D721Med (cell line): Measurements from ENCODE around the gene HSPB2.
"Not testable (repeated sequence)": the region's sequence is repeated elsewhere in the genome, so short reads cannot be mapped to it uniquely, and the experiment has no call there.

Experiments used
- DNase-seq: peaks from one replicate; pipeline ENCODE4 v3.0.0; 2011; ENCODE audit warnings: low spot score; ENCODE audit not compliant: insufficient read length
- FAIRE-seq: peaks from 2 replicates; lab custom pipeline; 2011; peaks lifted over from hg19 to GRCh38; lab: Jason Lieb, UNC
- TF ChIP-seq, protein P1 (sequence below): IDR thresholded peaks from 2 replicates; pipeline ENCODE4 v1.5.1; 2012; ENCODE audit warnings: mild to moderate bottlenecking, control low read depth; ENCODE audit not compliant: insufficient read depth; ENCODE audit errors: missing control alignments

Gene HSPB2

DNA sequence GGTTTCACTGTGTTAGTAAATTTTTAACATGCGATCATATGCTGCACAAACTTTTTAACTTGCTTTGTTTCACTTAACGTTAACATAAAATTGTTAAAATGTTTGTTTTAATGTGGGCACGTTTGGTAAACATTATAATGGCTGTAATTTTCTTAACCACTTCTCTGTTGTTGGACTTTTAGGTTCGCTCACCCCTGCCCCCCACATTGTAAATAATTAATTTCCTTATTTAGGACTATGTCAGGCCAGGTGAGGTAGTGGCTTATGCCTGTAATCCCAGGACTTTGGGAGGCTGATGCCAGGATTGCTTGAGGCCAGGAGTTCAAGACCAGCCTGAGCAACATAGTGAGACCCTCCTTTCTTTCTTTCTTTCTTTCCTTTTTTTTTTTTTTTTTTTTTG lies 17.9 kb downstream of the HSPB2 start:
- FAIRE-seq (no peak), DNase-seq (no peak)
- TF ChIP-seq, protein P1, sequence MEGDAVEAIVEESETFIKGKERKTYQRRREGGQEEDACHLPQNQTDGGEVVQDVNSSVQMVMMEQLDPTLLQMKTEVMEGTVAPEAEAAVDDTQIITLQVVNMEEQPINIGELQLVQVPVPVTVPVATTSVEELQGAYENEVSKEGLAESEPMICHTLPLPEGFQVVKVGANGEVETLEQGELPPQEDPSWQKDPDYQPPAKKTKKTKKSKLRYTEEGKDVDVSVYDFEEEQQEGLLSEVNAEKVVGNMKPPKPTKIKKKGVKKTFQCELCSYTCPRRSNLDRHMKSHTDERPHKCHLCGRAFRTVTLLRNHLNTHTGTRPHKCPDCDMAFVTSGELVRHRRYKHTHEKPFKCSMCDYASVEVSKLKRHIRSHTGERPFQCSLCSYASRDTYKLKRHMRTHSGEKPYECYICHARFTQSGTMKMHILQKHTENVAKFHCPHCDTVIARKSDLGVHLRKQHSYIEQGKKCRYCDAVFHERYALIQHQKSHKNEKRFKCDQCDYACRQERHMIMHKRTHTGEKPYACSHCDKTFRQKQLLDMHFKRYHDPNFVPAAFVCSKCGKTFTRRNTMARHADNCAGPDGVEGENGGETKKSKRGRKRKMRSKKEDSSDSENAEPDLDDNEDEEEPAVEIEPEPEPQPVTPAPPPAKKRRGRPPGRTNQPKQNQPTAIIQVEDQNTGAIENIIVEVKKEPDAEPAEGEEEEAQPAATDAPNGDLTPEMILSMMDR: no peak

DNA sequence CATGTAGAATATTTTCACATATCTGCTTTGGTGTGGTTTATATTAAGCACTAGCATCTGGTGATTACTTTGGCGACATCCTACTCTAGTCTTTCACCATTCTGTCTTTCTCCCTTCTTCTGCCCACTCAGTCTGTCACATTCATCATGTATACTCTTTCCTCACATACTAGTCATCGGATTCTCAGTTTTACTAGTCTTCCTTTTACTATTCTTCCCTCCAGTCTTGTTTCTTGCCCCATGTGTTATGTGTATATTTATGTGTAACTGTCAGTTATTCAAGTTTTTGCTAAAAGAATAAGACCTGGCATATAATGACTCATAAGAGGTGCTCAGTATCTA lies 20.0 kb downstream of the HSPB2 start:
- no peak for FAIRE-seq
- TF ChIP-seq, protein P1: no peak
- no peak for DNase-seq

DNA sequence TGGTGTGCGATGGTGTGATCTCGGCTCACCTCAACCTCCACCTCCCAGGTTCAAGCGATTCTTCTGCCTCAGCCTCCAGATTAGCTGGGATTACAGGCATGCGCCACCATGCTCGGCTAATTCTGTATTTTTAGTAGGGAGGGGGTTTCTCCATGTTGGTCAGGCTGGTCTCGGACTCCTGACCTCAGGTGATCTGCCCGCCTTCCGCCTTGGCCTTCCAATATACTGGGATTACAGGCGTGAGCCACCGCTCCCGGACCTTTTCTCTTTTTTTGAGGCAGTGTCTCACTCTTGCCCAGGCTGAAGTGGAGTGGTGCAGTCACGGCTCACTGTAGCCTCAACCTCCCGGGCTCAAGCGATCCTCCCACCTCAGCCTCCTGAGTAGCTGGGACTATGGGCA lies 20.6 kb downstream of the HSPB2 start:
- DNase-seq, FAIRE-seq: not testable (repeated sequence)

DNA sequence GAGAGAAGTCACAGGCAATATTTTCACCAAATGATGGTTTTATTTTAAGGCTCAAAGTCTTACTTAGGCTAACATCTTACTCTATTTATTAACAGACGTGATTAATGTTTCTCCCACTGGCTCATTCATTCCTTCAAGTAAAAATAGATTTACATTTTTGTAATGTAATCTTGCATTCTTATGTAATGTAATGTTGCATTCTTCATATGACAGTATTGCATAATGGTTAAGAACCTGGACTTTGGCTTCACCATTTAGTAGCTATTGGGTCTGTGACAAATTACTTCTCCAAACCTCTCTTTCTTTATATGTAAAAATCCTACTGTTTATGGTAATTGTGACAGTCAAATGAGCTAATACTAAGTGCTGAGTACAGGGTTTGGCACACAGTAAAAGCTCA lies 21.3 kb downstream of the HSPB2 start:
- no peak for FAIRE-seq
- no peak for DNase-seq
- TF ChIP-seq, protein P1: no peak

DNA sequence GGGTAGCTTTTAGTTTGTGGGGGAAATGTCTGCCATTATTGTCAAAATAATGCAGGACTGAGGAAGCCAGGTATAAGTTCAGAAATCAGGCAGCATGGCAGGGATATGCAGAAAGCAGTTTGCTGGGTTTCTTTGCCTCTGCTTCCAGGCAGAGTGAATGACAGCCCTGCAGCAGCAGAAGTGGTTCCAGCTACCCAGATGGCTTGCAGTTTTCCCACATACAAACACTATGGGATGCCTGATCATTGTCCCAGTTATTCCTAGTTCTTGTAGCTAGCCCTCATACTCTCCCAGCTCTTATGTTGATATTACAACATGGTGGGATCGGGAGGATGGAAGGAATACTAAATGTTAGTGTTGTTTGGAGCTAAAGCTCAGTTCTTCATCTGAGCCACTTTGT lies 21.8 kb downstream of the HSPB2 start:
- FAIRE-seq (no peak), DNase-seq (no peak)
- TF ChIP-seq, protein P1: no peak

DNA sequence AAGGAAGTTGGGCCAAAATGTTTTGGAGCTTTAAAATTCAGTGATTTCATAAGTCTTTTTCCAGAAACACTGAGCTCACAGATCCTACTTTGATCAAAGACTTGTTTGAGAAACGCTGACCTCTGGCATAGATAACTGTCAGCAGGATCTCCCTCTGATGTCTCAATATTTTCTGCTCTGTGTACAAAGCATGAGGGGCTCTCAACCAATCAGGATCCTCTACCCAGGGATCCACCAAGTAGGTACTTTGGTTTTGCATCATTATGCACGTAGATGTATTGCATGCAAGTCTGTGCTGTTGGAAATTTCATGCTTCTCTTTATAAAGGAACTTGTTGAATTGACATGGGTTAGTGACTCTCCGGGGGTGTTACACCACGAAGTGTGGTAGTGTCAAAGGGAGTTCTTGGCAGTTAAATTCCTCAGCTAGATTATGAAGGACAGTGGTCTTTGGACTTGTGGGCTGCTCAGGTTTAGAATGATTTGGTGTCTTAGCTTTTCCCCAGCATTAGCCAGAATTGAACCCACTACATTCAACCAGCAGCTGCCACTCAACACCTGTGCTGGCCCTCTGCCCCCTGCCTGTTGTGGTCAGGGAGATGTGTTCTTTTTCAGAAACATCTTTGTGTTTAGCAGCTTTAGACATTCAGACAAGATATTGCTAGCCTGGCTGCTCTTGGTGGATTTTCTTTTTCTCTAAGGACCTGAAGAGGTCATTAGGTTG lies 22.9 kb downstream of the HSPB2 start:
- no peak for DNase-seq
- no peak for FAIRE-seq
- TF ChIP-seq, protein P1: no peak

DNA sequence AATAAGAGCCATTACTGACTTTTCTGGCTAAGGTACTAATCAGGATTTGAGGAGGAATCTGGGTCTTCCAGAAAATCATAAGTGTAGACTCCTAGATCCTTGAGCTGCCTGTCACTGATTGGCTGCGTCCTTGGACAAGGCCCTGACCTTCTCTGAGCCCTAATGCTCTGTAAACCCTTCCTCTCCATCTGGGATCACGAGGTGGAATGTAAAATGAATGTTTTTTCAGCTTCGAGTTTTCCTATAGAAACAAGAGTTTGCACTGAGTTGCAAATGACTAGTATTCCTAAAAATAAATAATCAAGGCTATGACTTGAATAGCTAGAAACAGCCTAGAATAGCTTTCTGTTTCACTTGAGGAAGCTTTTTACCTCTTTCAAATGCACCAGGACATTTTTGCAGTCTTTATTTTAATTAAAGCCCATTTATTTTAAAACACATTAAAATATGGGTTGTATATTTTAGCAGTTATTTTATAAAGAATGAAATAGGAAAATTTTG lies 23.6 kb downstream of the HSPB2 start:
- no peak for FAIRE-seq
- no peak for DNase-seq

More for the DNA sequence above, 23.6 kb downstream of the HSPB2 start:
- TF ChIP-seq, protein P1: no peak
